NCI-H446 treated with DMSO at 0.1 percent for 48 hours (cell line): ENCODE data around the gene FBN2.
"Not testable (repeated sequence)": the region's sequence is repeated elsewhere in the genome, so short reads cannot be mapped to it uniquely, and the experiment has no call there.

ENCODE experiments used
- DNase-seq: peaks from one replicate; lab custom pipeline; 2025; lab: John Stamatoyannopoulos, UW

Gene FBN2

GRCh38 chr5:128426090-128426534, 111.9 kb downstream of the FBN2 start:
- DNase-seq = no peak

DNA sequence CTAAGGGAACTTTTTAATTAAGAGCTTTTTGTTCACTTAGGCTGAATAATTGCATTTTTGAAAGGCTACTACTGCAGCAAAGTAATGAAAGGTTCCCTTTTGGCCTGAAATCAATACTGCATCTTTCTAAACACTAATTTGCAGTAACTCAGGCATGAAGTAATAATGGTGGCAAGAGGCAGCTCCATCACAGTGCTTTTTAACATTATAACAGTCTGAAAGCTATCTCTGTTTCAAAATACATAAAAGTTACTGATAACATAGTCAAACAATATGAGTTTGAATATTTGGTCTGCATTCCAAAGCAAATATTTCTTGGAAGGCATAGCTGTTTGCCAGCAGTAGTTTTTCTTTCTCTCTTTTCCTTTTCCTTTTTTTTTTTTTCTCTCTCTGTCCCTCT, 113.4 kb downstream of the FBN2 start:
- no peak for DNase-seq

DNA sequence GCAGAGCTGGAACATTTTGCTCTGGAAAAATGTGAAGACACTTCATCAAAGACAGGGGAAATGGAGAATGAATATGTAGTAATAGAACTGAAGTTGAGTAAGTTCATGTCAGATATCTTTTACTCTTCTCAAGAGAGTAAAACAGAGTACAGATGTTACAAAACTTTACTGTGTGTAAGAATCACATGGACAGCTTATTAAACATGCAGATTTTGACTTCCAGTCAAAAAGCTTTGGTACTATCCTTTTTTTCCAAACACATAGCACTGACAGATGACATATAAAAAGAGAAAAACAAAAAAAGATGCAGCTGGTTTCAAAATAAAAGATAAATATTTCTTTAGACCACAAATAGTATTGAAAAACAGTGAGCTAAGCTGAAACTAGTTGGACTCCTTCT, 115.4 kb downstream of the FBN2 start:
- DNase-seq = no peak

GRCh38 chr5:128414469-128414868, 123.6 kb downstream of the FBN2 start:
- DNase-seq = no peak

DNA sequence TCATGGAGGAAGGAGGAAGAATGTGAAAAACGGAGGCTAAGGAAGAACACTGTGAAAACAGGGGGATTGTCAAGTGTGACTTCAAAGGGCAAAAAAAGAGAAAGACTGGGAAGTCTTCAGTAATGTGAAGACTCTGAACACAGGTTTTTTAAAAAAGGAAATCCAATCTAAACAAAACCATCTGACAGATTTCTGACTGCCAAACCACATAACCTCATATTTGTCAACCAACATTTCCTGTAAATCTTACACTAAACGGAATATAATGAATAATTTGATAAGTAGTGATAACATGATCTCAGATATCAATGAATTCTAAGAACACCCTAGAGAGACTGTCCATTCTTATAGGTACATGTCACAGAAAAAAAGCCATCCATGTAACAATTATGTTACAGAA, 124.7 kb downstream of the FBN2 start:
- no peak for DNase-seq

DNA sequence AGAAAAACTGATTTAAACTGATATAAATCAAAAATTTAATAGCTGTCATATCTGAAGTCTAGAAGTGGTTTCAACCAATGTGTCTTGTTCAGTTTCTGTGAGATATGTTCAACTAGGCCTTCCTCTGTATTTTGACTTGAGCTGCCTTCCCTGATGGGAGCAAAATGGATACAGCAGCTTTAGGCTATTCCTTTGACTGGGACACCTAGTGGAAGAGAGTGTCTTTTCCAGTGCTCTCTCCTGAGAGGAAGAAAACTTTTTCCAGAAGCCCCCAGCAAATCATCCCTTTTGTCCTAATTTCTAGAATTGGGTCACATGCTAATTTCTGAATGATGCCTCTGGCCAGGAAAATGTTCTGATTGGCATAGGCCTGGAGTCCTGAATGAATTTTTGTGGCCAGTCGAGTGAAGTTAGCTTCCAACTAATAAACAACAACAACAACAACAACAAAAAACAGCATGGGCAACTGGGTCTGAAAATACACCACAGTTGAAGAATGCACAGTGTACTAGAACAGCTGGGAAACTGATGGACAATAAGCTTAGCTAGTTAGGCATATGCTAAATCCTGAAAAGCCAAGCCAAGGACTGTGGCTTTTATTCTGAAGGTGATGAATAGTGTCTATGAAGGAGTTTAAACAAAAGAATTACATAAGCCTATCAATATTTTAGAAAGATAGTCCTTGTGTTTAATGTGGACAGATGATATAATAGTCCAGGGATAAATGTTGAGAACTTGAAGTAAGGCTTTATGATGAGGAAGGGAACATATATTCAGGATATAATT, 125.7 kb downstream of the FBN2 start:
- DNase-seq = no peak

GRCh38 chr5:128409166-128409800, 128.8 kb downstream of the FBN2 start:
- DNase-seq = no peak

DNA sequence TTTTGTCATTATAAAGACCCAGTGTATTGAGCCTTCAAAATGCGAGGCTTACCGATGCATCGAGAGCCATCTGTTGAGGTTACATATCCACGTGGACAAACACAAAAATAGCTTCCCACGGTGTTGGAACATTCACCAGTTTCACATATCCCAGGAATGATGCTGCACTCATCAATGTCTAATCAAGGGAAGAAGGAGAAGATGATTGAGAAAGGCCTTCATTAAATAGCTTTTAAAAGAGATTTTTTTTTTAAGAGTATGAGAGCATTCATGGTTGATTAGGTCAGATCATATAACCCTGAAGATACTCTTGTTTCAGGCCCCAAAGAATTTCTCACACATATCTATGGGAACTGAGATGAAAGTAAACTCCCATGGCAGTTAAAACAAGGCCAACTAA, 129.4 kb downstream of the FBN2 start:
- no peak for DNase-seq

DNA sequence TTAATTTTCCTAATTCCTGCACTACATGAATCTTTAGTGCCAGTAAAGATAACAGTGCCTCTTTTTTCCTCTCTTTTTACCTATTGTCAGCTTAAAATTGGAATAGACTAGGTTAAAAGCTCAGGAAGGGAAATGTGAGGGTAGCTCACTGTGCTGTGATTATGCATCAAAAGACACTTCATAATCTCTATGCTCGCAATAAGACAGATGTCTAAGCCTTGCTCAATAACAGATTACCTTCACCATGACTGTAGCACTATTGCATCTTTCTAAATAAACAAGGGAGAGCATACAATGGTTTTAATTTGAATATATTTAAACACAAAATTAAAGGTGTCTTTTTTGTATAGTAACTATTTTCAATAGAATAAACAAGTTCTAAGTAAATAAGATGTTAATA, 130.1 kb downstream of the FBN2 start:
- DNase-seq = no peak

DNA sequence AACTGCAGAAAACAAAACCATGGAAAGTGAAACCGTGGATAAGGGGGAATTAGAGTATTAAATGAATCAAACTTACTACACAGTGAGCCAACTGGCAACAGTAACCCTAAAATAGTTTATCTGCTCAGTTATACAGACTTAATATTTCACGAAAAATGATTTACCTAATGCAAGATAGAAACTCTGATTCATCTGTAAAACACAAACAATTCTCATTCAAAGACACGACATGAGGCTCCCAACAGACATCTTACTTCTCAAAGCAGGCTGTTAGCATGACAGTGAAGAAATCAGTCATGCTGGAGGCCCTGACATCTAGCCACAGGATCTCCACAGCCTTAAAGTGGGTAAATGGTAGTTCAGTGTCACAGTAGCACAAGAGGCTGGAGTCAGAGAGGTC, 131.2 kb downstream of the FBN2 start:
- DNase-seq = no peak

GRCh38 chr5:128405159-128405558, 132.9 kb downstream of the FBN2 start:
- no peak for DNase-seq

GRCh38 chr5:128403333-128403732, 134.7 kb downstream of the FBN2 start:
- DNase-seq = no peak

DNA sequence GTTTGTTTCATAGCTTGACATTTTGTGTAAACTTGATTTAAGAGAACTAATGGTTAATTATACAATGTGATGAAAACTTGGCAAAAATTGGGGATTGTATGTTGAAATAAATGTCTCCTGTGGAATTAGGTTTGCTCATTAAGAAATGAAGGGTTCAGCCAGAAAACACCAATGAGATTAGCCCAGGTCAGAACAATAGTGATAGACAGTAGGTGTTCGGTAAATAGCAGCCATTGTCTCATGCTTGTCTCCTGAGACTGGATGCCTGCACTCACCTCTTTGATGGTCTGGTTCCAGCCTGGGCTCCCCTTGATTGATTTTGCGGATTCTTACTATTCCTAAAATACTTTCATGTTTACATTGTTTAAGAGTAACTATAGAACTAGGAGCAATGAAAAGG, 135.5 kb downstream of the FBN2 start:
- DNase-seq = no peak

DNA sequence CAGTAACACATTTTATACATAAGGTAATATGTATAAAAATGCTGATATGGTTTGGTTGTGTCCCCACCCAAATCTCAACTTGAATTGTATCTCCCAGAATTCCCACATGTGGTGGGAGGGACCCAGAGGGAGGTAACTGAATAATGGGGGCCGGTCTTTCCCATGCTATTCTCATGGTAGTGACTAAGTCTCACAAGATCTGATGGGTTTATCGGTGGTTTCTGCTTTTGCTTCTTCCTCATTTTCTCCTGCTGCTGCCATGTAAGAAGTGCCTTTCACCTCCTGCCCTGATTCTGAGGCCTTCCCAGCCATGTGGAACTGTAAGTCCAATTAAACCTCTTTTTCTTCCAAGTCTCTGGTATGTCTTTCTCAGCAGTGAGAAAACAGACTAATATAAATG, 137.3 kb downstream of the FBN2 start:
- DNase-seq = not testable (repeated sequence)

DNA sequence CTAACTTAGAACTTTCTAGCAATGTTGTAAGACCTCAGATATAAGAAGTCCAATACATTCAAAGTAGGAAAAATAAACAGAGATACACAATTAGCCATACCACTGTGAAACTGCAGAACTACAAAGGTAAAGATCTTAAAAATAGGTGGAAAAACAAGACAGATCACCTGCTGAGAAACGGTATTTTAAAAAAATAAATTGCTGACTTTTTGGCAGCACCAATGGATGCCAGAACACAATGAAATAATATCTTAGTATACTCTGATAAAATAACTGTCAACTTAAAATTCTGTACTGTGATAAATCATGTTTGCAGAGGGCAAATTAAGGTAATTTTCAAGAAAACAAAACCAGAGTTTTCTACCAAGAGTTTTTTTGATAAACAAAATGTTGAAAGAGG, 138.9 kb downstream of the FBN2 start:
- no peak for DNase-seq

GRCh38 chr5:128397876-128398275, 140.2 kb downstream of the FBN2 start:
- DNase-seq = no peak

DNA sequence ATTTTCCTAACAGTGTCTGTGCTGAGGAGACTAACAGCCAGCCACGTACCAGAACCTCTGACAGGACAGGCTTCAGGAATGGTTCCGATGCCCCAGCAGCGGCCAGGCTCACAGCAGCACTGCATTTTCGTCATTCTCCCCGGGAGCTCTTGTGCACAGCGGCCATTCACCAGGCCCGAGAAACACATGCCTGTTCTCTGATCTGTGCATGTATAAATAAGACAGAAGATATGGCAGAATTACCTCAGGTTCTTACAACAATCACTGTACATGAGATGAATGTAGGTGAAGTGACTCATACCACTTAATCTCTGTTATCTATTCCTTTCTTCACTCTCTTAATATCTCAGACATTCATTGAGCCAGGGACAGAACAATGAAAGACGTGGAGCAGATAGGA, 143.0 kb downstream of the FBN2 start:
- no peak for DNase-seq

DNA sequence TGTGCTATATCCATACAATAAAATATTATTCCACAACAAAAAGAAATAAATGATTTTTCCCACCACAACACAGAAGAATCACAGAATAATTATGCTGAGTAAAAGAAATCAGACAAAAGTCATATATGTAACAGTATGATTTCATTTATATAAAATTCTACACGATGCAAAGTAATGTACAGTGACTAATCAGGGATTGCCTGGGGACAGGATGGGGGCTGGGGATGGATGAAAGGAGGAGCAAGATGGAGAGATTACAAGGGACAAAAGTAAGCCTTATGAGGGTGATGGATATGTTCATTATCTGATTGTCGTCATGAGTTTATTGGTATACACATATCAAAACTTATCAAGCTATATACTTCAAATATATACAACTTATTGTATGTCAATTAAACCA, 154.0 kb downstream of the FBN2 start:
- no peak for DNase-seq

- DNase-seq = no peak
Measured at GRCh38 chr5:128380337-128380736, 157.7 kb downstream of the FBN2 start.

DNA sequence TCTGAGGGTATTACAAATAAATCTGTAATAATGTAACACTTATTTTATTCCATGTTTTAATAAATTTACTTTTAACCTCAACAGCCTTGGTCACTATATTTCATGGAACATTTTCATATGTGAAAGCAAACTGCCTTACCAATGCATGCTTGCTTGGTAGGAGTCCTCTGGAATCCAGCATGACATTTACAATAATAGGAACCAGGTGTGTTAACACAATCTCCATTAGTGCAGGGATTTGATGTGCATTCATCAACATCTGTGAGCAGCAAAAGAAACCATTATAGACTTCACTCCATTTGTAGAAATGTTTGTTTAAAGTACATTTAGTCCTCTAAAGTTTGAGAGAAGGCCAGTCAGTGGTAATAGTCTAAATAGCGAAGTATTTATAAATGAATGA, 159.4 kb downstream of the FBN2 start:
- no peak for DNase-seq

DNA sequence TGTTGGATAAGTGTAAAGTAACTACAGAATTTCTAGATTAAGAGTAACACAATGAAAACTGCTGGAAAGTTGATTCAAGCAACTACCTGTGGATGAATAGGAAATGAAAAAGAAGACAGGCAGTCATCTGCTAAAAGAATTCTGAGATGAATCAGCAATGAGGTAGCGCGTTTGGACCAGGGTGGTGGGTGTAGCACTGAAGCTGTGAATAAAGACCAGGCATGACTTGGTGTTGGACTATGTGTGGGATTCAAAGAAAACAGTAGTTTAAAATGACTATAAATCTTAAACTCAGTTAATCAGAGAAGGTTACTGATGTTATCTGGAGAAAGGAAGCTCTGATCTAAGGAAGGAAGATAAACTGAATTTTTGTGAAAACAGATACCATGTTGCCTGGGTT, 159.8 kb downstream of the FBN2 start:
- no peak for DNase-seq

DNA sequence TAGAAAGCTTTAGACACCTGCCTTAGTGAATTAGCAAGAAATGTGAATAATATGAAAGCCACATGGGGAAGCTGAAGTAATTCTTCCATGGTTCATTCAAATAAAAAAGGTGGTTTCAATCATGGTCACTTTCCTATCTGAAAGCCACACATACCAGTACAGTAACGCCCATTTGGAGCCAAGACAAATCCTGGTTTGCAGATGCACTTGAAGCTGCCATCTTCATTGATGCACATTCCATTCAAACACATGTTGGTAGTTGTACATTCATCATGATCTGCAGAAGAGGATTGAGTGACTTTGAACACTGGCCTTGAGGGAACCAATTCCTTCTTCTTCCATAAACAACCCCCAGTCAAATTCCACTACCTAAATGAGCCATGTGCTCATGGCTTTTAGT, 161.5 kb downstream of the FBN2 start:
- DNase-seq = no peak

DNA sequence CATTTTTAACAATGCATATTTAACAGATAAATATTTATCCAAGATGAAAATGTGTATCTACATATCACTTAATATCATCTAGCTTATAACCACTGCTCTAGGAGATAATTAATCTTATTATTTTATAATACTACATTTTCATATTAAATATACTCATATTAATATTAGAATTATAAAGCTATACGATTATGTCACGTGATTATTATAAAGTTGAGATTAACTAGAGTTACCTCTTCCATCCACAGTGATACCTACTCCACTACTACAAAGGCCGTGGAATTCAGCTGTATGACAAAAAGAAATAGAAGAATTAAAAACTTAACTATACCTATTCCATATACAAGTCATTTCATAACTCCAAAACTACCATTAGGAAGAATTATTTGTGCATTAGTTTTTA, 171.9 kb downstream of the FBN2 start:
- DNase-seq = no peak

- DNase-seq = no peak
Measured at GRCh38 chr5:128362370-128362769, 175.7 kb downstream of the FBN2 start.
